OCI-M2 (cell line): ENCODE data around the gene CR1.
"Not testable (repeated sequence)": the region's sequence is repeated elsewhere in the genome, so short reads cannot be mapped to it uniquely, and the experiment has no call there.

Experiments used
- DNase-seq: peaks from one replicate; lab custom pipeline; 2025; ENCODE audit not compliant: unreplicated experiment; lab: John Stamatoyannopoulos, UW

CR1 gene

GRCh38 chr1:207502726-207503125 lies 6.8 kb downstream of the CR1 start:
- no peak for DNase-seq

- DNase-seq, result no peak
These were observed 8.0 kb downstream of the CR1 start for GRCh38 chr1:207503950-207504349.

GRCh38 chr1:207504438-207504837 lies 8.5 kb downstream of the CR1 start:
- no peak for DNase-seq

GRCh38 chr1:207510444-207510843 lies 14.5 kb downstream of the CR1 start:
- no peak for DNase-seq

- DNase-seq, result no peak
These were observed 18.9 kb downstream of the CR1 start for GRCh38 chr1:207514890-207515289.

GRCh38 chr1:207516729-207517128 lies 20.8 kb downstream of the CR1 start:
- no peak for DNase-seq

- no peak for DNase-seq
These were observed 22.8 kb downstream of the CR1 start for GRCh38 chr1:207518608-207519236.

- DNase-seq, result peak; percentile 87
These were observed 23.8 kb downstream of the CR1 start for GRCh38 chr1:207519505-207520399.

- not testable (repeated sequence) for DNase-seq
These were observed 24.7 kb downstream of the CR1 start for GRCh38 chr1:207520400-207521345.

GRCh38 chr1:207525239-207525638 lies 29.3 kb downstream of the CR1 start:
- DNase-seq, result not testable (repeated sequence)

GRCh38 chr1:207528401-207528800 lies 32.4 kb downstream of the CR1 start:
- not testable (repeated sequence) for DNase-seq

- not testable (repeated sequence) for DNase-seq
These were observed 40.3 kb downstream of the CR1 start for GRCh38 chr1:207536263-207536662.

- DNase-seq, result not testable (repeated sequence)
These were observed 50.9 kb downstream of the CR1 start for GRCh38 chr1:207546677-207547357.

GRCh38 chr1:207554823-207555222 lies 58.9 kb downstream of the CR1 start:
- DNase-seq, result not testable (repeated sequence)

- no peak for DNase-seq
These were observed 69.8 kb downstream of the CR1 start for GRCh38 chr1:207565546-207566468.

- not testable (repeated sequence) for DNase-seq
These were observed 76.0 kb downstream of the CR1 start for GRCh38 chr1:207571926-207572325.

- not testable (repeated sequence) for DNase-seq
These were observed 77.1 kb downstream of the CR1 start for GRCh38 chr1:207573074-207573473.

GRCh38 chr1:207575381-207575780 lies 79.4 kb downstream of the CR1 start:
- DNase-seq, result not testable (repeated sequence)

GRCh38 chr1:207578796-207579435 lies 83.0 kb downstream of the CR1 start:
- no peak for DNase-seq
